Left lung (tissue), 10 donors: ENCODE results near the gene ATP6V1G3. TPM values are rescaled to one million over a fixed set of nuclear protein-coding genes. Genes with fewer than 3 reads are reported as not detected.

Experiments
- ATAC-seq: fragments of 200-7000 bp; cut with Tn5 transposase; one replicate; pipeline ENCODE4 v1.9.1; 2020; ENCODE audit warnings: moderate library complexity
- DNase-seq, 4 donors: peaks; one replicate each; pipeline ENCODE4 v3.0.0-alpha.2; 2013 to 2020
- H3K27ac ChIP-seq, 2 donors: fragments of 200-600 bp; sonication (generic) in 1 of 2; one replicate each; pipeline versions ENCODE4 v1.5.0 to v1.8.0; 2020 to 2021
- H3K27me3 ChIP-seq, 2 donors: fragments of 200-600 bp; sonication (generic) in 1 of 2; one replicate each; pipeline versions ENCODE4 v1.5.0 to v1.8.0; 2020 to 2021
- H3K36me3 ChIP-seq, 2 donors: fragments of 200-600 bp; sonication (generic) in 1 of 2; one replicate each; pipeline versions ENCODE4 v1.5.0 to v1.8.0; 2020 to 2021
- H3K4me1 ChIP-seq, 2 donors: fragments of 200-600 bp; one replicate each; pipeline ENCODE4 v1.8.0; 2021
- H3K4me3 ChIP-seq, 2 donors: fragments of 200-600 bp; sonication (generic) in 1 of 2; one replicate each; pipeline versions ENCODE4 v1.5.0 to v1.8.0; 2020 to 2021; ENCODE audit warnings: mild to moderate bottlenecking in 1 of 2
- H3K9me3 ChIP-seq, 2 donors: fragments of 200-600 bp; sonication (generic) in 1 of 2; one replicate each; pipeline versions ENCODE4 v1.5.0 to v1.8.0; 2020 to 2021
- intact Hi-C, 2 donors: fragments of 100-400 bp; cut with DNase I; formaldehyde crosslinking; loops; one replicate each; pipeline versions ENCODE4 v1.11.2 to v1.14.2; 2022
- polyA plus RNA-seq, 6 donors: library from polyadenylated mRNA; unstranded; fragments of 120-200 nt; gene quantifications; one replicate each; pipeline ENCODE4 v1.2.1, GENCODE V29; 2013; ENCODE audit not compliant: insufficient read length in 6 of 6
- total RNA-seq, 2 donors: library from RNA; stranded (reverse); fragmentation: NEBNext Ultra II Directional; extraction: Animal tissue kit (Norgen Biotek cat#: 25700); gene quantifications; one replicate each; pipeline ENCODE4 v1.2.1, GENCODE V29; 2021
- TF ChIP-seq, protein P1 (sequence below), 2 donors: fragments of 200-600 bp; sonication (generic) in 1 of 2; IDR thresholded peaks; one replicate each; pipeline versions ENCODE4 v1.5.0 to v1.8.0; 2021; ENCODE audit warnings: antibody characterized with exemption in 2 of 2
- donor health status: DM: no; HTN: yes; CAD: no.
- donor health status: DM: no; HTN: no; CAD: no.

The ATP6V1G3 gene
- total and polyA plus RNA-seq, 8 donors: not detected

DNA sequence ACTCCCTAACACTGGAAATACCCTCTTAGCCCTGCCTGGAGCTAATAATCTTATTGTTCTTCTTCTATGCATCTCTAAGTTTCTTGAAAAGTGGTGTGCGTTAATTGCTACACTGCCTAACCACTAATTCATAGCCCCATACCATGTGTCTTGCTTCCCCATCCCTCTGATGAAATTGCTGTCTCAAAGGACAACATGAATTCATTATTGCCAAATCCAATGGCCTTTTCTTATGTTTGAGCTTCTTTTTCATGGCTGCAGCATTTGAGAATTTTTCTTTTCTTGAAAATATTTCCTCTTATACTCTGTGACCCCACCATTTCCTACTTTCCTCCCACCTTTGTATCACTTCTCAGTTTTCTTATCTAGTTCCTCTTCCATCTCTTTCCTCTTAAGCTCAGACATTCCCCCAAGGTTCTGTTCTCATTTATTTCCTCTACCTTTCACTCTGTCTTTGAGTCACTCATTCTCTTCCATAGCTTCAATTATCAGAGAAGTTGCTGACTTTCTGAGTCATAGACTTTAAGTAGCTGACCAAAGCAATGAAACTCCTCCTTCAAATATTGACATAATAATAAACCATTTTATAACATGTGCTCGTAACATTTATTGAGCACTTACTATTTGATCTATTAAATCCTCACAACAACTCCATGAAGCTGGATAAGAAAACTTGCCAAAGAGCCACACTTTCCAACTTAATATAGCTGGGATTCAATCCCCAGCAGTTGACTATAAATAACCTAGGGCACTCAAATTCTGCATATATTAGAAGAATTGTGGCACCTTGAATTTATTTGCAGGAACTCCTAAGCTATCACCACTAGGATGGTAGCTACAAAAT is 35.5 kb upstream of the ATP6V1G3 start:
- TF ChIP-seq, protein P1, sequence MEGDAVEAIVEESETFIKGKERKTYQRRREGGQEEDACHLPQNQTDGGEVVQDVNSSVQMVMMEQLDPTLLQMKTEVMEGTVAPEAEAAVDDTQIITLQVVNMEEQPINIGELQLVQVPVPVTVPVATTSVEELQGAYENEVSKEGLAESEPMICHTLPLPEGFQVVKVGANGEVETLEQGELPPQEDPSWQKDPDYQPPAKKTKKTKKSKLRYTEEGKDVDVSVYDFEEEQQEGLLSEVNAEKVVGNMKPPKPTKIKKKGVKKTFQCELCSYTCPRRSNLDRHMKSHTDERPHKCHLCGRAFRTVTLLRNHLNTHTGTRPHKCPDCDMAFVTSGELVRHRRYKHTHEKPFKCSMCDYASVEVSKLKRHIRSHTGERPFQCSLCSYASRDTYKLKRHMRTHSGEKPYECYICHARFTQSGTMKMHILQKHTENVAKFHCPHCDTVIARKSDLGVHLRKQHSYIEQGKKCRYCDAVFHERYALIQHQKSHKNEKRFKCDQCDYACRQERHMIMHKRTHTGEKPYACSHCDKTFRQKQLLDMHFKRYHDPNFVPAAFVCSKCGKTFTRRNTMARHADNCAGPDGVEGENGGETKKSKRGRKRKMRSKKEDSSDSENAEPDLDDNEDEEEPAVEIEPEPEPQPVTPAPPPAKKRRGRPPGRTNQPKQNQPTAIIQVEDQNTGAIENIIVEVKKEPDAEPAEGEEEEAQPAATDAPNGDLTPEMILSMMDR (IDR thresholded peaks at IDR 0.05): no peak
- Histone ChIP-seq H3K4me1 (no peaks in the 10 kb centered on the region), H3K36me3 (no peaks in the 10 kb centered on the region), H3K4me3 (no peak overlapping the region), H3K9me3 (peaks cover 0 to 9% of the 10 kb centered on the region in 2 donors), H3K27ac (no peak overlapping the region), H3K27me3 (no peaks in the 10 kb centered on the region)
- ATAC-seq: no peak
- intact Hi-C loops: no loop called here
- DNase-seq: no peak

- H3K27ac ChIP-seq: no peak overlapping the region
- TF ChIP-seq, protein P1 (IDR thresholded peaks at IDR 0.05): no peak
- H3K4me1 ChIP-seq: no peaks in the 10 kb centered on the region
- H3K27me3 ChIP-seq: no peaks in the 10 kb centered on the region
- no peak overlapping the region for H3K4me3 ChIP-seq
- ATAC-seq: no peak
- peaks cover 0 to 1% of the 10 kb centered on the region in 2 donors for H3K9me3 ChIP-seq
- H3K36me3 ChIP-seq: no peaks in the 10 kb centered on the region
- intact Hi-C loops: no loop called here
- no peak for DNase-seq
Measured at GRCh38 chr1:198575292-198575691, 34.8 kb upstream of the ATP6V1G3 start.

DNA sequence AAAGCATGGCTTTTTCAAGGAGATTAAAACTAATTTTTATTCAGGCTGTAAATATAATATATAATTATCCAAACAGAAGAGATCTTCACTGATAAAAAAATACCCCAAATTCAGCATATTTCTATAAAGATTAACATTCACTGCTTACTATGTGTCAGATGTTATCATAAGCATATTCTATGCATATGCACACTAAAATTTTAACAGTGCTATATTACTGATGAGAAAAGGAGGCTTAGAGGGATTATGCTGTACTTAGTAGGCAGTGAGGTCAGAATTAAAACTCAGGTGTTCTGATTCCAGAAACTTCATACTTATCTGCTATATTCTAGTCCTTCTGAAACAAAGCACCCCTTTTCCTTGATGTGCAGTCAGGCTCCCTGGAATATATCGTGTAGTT is 33.8 kb upstream of the ATP6V1G3 start:
- intact Hi-C loops: no loop called here
- H3K27ac ChIP-seq: no peak overlapping the region
- H3K4me1 ChIP-seq: no peaks in the 10 kb centered on the region
- TF ChIP-seq, protein P1 (IDR thresholded peaks at IDR 0.05): no peak
- no peaks in the 10 kb centered on the region for H3K27me3 ChIP-seq
- no peak for ATAC-seq
- no peak for DNase-seq
- H3K9me3 ChIP-seq: no peaks in the 10 kb centered on the region
- H3K4me3 ChIP-seq: no peak overlapping the region
- H3K36me3 ChIP-seq: no peaks in the 10 kb centered on the region

- Histone ChIP-seq H3K9me3 (no peaks in the 10 kb centered on the region), H3K4me3 (no peak overlapping the region), H3K4me1 (no peaks in the 10 kb centered on the region), H3K36me3 (no peaks in the 10 kb centered on the region), H3K27me3 (no peaks in the 10 kb centered on the region), H3K27ac (no peak overlapping the region)
- DNase-seq (no peak), ATAC-seq (no peak)
- TF ChIP-seq, protein P1 (IDR thresholded peaks at IDR 0.05): no peak
- intact Hi-C loops: no loop called here
Measured at GRCh38 chr1:198564716-198565115, 24.2 kb upstream of the ATP6V1G3 start.

DNA sequence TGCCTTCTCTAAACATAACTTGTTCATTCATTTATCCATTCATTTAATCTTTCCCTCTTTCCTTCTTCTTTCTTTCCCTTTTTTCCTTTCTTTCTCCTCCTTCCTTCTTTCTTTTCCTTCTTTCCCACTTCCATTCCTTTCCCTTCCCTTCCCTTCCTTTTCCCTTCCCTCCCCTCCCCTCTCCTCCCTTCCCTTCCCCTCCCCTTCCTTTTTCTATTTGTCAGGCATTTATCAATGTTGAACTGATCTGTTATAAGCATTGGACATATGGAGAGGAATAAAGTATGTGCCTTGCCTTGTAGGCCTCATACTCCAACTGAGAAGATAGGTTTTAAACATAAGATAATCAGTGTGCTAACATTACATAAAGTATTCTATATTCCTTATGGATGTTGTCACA is 23.7 kb upstream of the ATP6V1G3 start:
- ATAC-seq (no peak), DNase-seq (no peak)
- H3K27ac ChIP-seq: no peak overlapping the region
- TF ChIP-seq, protein P1 (IDR thresholded peaks at IDR 0.05): no peak
- H3K9me3 ChIP-seq: no peaks in the 10 kb centered on the region
- intact Hi-C loops: no loop called here
- no peaks in the 10 kb centered on the region for H3K4me1 ChIP-seq
- H3K4me3 ChIP-seq: no peak overlapping the region
- no peaks in the 10 kb centered on the region for H3K27me3 ChIP-seq
- no peaks in the 10 kb centered on the region for H3K36me3 ChIP-seq
